NCI-H510A treated with DMSO at 0.1 percent for 48 hours (cell line): ENCODE results near the gene CERS2.

ENCODE experiments used
- DNase-seq: peaks from one replicate; lab custom pipeline; 2025; lab: John Stamatoyannopoulos, UW

The CERS2 gene

DNA sequence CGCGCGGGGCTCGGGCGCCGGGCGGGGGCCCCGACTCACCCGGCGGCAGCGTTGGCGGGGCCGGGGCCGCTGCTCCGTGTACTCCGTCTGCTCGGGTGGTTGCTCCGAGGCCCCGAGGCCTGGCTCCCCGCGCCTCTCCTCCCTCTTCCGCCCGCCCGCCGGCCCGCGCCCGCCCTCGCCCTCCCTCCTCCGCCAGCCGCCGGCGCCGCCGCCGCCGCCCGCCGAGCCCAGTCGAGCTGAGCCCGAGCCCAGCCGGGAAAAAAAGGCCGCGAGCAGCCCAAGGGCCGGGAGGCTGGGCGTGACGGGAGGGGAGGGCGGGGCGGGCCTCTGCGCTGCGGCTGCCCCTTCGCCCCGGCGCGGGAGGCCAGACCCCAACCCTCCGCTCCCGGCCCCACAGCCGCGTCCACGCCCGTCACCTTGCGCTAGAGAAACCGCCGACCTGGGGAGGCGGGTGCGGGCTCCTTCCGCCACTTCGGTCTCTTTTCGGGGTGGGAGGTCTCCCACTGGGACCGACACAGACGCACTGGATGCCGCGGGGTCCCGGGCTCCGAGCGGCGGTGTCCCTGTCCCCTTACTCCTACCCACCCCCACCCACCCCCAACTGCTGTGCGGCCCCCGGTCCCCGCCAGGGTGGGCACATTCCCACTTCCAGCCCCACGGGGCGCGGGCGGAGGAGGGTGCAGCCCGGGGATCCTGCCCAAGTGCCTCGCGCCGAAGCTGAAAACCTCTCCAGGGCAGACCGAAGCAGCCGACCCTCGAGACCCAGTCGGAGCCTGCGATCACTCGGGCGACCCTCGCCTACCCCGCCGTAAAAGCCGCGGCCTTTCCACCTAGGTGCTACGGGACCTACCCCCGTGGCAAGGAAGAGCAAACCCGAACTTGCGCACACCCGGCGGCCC lies at the start of gene CERS2:
CERS2 (minus strand) TSS at position 256 of the 899 bp plus-strand sequence. CDS start 5,745 bp downstream, outside the sequence.
- peak; percentile 38 for DNase-seq

- DNase-seq, result peak; percentile 67
These were observed 38.9 kb upstream of the CERS2 start for GRCh38 chr1:151013518-151013917.

DNA sequence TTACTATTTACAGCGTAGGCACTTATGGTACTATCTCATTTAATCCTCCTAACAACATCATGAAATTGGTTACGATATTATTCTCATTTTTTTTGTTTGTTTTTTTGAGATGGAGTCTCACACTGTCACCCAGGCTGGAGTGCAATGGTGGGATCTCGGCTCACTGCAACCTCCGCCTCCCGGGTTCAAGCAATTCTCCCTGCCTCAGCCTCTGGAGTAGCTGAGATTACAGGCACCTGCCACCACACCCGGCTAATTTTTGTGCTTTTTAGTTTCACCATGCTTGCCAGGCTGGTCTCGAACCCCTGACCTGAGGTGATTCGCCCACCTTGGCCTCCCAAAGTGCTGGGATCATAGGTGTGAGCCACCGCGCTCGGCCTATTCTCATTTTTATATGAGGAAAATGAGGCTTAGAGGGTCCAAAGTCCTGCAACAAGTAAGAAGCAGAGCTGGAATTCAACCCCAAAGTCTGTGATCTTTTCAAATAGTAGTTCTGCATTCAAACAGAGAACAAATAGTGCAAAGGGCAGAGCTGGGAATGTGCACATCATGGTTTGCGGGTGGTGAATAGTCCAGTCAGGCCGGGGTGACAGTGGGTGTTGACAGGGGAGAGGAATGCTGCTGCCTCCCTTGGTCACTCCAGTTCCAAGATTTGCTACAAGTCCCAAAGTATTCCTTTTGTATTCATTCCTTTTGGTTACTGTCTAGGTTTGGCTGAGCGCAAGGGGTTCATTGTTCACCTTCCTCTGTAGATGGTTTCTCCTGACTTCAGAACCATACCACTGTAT lies 38.2 kb upstream of the CERS2 start:
- DNase-seq, result no peak

DNA sequence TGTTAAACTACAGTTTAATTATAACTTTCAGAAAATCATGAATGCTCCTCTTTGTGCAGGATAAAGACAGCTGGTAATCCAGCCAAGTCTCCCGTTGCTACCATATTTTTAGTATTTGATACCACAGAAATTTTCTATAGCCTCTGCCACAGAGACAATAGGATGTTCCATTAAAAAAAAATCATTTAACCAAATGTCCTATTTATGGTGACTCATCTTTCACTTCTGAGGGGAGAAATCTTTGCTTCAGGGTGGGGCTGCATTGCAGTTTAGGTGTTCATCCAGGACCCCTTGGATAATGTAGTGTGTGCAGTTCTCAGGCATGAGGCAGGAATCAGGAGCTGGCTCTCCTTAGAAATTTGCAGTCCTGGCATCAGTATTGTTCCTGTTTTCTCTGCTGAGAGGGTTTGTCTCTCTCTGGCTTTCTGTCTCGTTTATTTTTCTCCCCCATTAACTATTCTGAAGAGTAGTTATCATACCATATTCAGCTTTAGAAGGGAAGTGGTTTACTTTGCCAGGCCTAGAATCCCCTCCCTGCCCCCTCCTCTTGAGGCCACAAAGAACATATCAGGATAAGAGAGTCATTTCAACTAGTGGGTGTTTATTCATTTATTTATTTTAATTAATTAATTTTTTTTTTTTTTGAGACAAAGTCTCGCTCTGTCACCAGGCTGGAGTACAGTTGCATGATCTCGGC lies 36.7 kb upstream of the CERS2 start:
- no peak for DNase-seq

DNA sequence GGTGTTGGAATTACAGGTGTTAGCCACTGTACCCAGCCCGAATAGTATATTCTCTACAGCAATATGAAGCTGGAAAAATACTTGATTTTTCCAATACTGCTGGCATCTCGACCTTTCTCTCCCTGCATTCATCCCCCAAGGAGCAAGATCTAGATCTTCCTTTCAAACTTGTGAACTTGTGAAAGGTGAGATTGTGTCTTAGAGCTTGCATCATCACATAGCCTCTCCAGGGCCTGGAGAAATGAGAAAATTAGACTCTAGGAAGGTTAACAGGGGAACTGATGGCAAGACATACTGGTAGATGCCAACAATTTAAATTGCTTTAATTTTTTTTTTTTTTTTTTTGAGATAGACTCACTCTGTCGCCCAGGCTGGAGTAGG lies 35.7 kb upstream of the CERS2 start:
- DNase-seq, result no peak

DNA sequence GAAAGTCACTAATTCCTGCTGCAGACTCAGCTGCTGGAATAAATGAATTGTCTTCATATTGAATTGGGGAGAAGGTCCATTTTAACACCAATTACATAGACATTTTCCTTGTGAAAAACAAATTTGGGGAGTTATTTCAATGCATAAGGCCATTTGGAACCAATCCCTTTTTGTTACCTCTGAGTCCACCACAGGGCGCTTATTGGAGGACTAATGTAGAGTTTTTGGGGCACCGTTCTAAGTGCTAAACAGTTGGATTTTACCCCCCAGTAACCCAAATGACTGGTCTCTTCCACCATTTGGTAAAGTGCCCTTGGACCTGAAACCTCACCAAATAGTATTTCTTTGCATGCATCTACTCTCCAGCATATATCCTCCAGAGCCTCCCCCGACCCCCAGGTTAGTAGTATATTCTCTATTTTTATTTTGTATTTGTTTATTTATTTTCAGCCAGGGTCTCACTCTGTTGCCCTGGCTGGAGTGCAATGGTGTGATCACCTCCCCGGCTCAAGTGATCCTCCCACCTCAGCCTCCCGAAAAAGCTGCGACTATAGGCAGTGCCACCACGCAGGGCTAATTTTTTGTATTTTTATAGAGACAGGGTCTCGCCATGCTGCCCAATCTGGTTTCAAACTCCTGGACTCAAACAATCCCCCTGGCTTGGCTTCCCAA lies 35.2 kb upstream of the CERS2 start:
- DNase-seq, result no peak

DNA sequence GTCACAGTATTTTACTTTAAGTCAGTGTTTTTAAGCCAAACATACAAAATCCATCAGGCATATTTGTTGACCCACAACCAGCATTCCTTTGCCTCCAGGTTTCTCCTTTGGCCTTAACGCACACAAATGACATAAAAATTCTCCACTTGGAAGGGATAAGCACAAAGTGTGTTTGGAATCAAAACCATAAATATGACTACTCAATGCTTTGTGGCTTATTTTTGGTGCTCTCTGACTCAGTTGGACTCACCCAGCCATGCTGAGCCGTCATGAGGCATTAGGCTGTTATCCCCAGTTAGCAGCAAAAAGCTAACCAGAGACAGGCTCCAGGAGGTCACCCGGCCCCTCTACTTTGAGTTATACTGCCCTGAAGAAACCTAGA lies 34.6 kb upstream of the CERS2 start:
- DNase-seq, result no peak

DNA sequence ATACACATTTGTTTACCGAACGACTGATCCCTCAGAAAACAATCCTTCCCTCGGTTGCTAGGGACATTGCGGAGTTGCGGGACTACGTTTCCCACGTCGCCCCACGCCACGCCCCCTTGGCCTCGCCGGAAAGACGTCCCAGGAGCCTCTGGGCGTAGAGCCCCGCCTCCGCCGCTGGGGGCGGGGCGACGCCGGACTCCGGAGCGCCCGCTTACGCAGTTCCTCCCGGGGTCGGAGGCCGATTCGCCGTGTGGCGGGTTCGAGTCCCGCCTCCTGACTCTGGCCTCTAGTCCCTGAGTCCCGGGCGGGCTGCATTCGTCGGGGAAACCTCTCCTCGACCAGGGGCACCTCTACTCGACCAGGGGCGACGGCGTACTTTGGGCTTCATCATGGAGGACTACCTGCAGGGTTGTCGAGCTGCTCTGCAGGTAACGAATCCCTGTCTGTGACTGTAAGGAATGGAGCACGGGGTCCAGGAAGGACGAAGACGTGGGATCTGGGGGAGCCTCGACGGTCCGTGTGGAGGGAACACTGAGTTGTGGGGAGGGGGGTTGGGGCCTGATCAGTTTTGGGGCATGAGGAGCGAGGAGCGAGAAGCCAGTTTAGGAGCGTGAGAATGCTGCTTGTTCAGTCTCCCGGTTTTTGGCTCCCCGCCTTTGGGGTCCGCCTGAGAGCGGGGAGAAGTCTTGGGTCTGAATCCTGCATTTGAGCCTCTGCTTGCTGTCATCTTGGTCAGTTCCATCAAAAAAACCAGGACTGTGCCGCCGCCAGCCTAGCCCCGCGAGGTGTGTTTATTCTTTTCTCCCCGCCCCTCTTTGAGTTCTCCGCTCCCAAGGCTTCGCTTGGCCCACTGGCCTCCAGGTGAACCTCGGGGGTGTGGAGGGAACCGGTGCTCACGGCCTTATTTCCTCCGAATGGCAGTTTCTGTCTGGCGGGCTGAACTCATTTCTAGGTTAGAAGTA lies 33.9 kb upstream of the CERS2 start, which contains the start of gene PRUNE1:
PRUNE1 (plus strand) TSS at position 206 of the 962 bp plus-strand sequence; CDS start at position 390, 184 bp downstream.
- DNase-seq, result peak; percentile 89

- DNase-seq, result no peak
These were observed 33.2 kb upstream of the CERS2 start for GRCh38 chr1:151007853-151008243.

DNA sequence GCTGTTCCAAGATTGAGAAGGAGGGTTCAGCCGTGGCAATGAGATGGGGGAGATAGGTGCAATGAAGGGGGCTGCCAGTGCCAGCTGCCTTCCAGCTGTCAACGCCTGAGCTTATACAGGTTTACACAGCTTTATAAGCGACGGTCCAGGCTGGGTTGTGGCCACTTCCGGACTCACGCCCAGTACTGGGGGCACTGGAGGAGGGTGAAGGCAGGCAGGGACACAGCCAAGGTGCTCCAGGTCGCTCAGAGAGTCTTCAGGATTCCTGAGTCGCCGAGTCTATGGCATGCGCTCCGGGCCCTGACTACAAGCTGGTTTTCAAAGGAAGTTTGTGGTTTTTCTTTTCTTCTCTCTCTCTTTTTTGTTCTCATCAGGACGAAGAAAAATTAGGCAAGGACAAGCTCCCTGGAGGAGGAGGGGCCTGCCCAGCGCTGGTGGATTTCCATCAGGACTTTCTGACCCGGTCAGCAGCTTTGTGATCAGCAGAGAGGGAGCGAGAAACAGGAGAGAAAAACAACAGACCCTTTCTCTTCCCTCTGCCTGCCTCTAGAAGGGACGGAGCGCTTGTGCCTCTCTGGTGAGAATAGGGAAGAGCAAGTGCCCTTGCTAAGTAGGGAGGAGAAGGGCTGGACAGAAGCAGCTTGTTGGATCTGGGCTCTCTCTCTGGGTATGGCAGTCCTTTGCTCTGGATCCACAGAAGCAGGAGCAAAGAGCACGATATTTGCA lies 31.9 kb upstream of the CERS2 start, which contains the start of gene MINDY1:
MINDY1 (minus strand) TSS at position 576 of the 726 bp plus-strand sequence. CDS start 4,285 bp downstream, outside the sequence.
- peak; percentile 87 for DNase-seq

DNA sequence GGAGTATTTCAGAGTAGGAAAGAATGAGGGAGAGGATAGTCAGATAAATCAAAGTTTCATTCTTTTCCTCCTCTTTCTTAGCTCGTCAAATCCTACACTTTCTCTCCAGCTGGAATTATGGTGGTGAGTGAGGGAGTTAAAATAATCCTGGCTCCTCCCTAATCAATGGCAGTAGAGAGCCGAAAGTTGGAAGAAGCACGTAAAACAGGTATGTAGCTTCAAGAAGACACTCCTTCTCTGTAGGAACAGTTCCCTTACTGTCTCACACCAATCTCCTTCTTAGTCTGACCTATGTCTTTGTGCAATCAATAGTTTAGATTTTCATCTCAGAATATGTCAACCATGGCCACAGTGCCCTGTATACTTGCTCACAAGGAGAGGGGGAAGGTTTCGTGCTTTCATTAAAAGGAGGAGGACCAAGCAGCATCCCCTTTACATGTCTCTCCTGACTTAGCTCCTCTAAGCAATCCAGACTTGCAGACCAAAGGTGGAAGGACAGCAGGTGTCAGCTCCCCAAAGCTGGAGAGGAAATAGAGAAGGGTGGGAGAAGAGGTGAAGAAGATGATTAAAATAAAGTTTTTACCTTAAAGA lies 31.2 kb upstream of the CERS2 start:
- DNase-seq, result peak; percentile 22

DNA sequence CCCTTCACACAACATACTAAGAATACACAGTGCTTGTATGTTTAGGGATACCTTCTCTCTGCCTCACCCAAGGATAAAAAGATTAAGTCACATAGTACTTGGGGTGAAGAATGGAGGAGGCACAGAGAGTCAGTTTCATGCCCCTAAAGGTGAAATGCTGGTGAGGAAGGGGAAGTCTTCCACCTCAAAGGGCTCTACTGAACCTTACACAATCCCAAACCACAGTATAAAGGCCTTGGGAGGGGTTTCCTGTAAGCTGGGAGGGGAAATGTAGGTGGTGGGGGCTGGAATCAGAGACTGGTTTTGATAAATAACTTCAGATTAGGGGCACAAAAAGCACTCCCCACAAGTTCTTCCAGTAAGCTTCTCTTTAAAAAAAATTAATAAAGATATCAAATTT lies 28.5 kb upstream of the CERS2 start:
- DNase-seq, result no peak

- no peak for DNase-seq
These were observed 28.0 kb upstream of the CERS2 start for GRCh38 chr1:151002611-151003010.

DNA sequence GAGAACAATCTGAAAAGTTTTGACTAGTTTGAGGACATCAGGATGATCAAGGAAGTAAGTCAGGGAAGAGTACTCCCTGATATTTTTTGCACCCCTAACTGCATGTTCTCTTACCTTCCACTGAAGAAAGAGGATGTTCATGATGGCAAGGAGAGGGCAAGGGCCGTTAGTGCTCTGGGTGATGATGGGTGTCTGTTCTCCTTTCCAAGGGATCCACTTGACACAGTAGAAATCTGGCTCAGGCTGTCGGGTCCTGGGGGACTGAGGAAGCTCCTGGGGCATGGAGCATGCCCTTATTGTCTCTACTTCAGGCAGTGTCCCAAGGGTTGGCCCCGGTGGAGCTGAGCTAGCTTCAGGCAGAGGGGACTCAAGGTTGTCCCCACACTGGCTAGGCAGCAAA lies 27.4 kb upstream of the CERS2 start:
- DNase-seq, result no peak

DNA sequence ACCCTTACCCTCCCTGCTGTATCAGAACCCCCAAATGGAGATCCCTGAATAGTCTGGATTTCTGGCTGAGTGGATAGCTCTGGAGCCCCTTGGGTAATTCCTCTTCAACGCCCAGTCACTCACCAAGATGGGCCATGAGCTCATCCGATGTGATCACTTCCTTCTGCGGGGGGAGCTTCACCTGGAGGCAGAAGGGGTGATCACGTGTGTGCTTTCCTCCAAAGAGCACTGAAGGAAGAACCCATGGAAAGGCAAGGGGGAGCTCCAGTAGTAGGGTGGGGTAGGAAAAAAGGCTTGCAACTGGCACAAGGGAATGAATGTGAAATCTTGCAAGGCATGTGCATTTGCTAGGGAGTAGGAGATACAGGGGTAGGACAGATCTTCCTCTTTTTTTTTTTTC lies 27.0 kb upstream of the CERS2 start:
- no peak for DNase-seq

DNA sequence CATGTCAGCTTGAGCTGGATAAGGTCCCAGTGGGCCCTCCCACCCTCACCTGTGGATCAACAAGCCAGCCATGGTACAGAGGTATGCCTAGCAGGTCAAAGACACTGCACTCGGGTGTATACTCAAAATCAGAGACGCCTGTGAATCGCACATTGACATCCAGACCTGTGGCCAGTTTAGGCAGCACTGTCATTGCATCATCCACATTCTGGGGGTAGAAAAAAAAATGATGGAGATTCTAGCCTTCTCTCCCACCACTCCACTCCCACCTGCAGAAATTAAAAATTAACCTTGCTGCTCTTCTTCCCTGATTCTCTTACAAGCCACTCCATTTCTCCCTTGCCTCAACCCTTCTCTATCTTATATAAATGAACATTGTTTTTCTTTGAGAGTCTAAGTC lies 25.8 kb upstream of the CERS2 start:
- no peak for DNase-seq

- DNase-seq, result no peak
These were observed 25.3 kb upstream of the CERS2 start for GRCh38 chr1:150999926-151000325.

- no peak for DNase-seq
These were observed 24.5 kb upstream of the CERS2 start for GRCh38 chr1:150999051-150999674.

- DNase-seq, result peak; percentile 47
These were observed 23.3 kb upstream of the CERS2 start for GRCh38 chr1:150997949-150998348.
